Measurements from ENCODE around the gene ACAD9.
A peak's percentile ranks its signal among the peaks of the same experiment; 100 is the strongest.
"Not testable (repeated sequence)": the region's sequence is repeated elsewhere in the genome, so short reads cannot be mapped to it uniquely, and the experiment has no call there.

The ACAD9 gene

DNA sequence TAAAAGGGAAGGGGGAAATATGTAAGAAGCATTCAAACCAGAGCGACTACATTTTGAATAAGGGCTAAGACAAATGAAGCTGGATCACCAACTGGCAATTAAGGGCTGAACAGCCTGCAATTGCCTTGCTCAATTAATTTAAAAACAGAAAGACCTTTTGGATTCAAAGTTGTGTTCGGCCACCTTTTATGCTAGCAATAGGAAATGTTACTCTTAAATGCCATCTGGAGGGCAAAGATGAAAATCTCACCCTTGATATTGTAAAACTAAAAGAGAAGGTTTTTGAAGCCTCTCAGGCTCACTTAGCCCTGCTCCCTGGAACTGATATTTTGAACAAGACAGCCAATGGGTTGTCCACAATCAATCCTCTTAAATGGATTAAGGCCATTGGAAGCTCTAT lies 44.2 kb downstream of the ACAD9 start:
- Mint-ChIP-seq H3K36me3 (peaks cover 10% of the 10 kb centered on the region), H3K27ac (no peak overlapping the region), H3K4me3 (peak overlapping the region; percentile 35), H3K9me3 (peaks cover 7% of the 10 kb centered on the region), H3K27me3 (no peaks in the 10 kb centered on the region), H3K4me1 (peaks cover 7% of the 10 kb centered on the region)
- ATAC-seq (ENCODE audit: low read depth) (no peak), DNase-seq (ENCODE audit: low spot score in 2 of 2) (no peak)

GRCh38 chr3:128923986-128924385 lies 44.6 kb downstream of the ACAD9 start:
- H3K9me3 Mint-ChIP-seq; H3K27me3 Mint-ChIP-seq; ATAC-seq (ENCODE audit: low read depth); H3K27ac Mint-ChIP-seq; H3K4me3 Mint-ChIP-seq; H3K36me3 Mint-ChIP-seq; H3K4me1 Mint-ChIP-seq; DNase-seq (ENCODE audit: low spot score in 2 of 2): not testable (repeated sequence)

GRCh38 chr3:128929364-128929763 lies 49.9 kb downstream of the ACAD9 start:
- no peak overlapping the region for H3K27ac Mint-ChIP-seq
- peaks cover 6% of the 10 kb centered on the region for H3K27me3 Mint-ChIP-seq
- H3K36me3 Mint-ChIP-seq, result no peaks in the 10 kb centered on the region

GRCh38 chr3:128931046-128931445 lies 51.6 kb downstream of the ACAD9 start:
- no peak for ATAC-seq (ENCODE audit: low read depth)
- Mint-ChIP-seq H3K36me3 (no peaks in the 10 kb centered on the region), H3K9me3 (no peaks in the 10 kb centered on the region), H3K4me3 (no peak overlapping the region), H3K27ac (no peak overlapping the region), H3K4me1 (no peaks in the 10 kb centered on the region), H3K27me3 (peaks cover 6% of the 10 kb centered on the region)
- no peak for DNase-seq (ENCODE audit: low spot score in 2 of 2)

More at GRCh38 chr3:128929364-128929763, 49.9 kb downstream of the ACAD9 start:
- H3K4me1 Mint-ChIP-seq, result no peaks in the 10 kb centered on the region
- ATAC-seq (ENCODE audit: low read depth) (no peak), DNase-seq (ENCODE audit: low spot score in 2 of 2) (no peak)
- H3K9me3 Mint-ChIP-seq, result peaks cover 2% of the 10 kb centered on the region
- no peak overlapping the region for H3K4me3 Mint-ChIP-seq

DNA sequence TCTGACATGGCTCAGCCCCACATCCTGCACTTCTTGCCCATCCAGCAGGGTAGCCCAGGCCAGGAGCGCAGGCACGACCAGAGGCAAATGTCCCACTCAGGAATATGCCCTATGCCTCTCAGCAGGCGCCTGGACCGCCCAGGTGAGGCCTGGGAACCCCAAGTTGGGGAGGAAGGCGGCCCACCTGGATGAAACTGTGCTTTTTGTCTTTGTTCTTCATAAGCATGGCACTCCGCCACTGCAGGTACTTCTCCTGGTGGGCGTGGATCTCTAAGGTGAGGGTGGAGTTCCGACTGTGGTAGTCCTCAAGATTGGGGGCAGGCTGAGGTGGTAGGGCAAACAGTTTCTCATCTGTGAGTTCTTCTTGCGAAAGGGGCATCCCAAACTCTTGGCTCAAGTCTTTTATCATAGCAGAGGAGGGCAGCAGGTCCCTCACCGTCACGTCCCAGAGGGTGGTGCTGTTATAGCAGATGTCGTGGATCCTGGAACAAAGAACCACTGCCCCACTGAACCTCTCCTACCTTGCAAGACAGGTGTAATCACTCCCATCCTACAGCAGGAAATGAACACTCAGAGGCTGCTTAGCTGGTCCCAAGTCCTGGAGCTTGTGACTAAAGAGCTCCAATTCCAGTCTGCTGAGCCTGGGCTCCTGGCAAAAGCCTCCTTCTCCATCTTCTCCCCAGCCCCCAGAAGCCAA lies 53.2 kb downstream of the ACAD9 start:
- Mint-ChIP-seq H3K4me1 (no peaks in the 10 kb centered on the region), H3K9me3 (no peaks in the 10 kb centered on the region), H3K36me3 (no peaks in the 10 kb centered on the region), H3K4me3 (no peak overlapping the region), H3K27ac (no peak overlapping the region), H3K27me3 (peaks cover 6% of the 10 kb centered on the region)
- ATAC-seq (ENCODE audit: low read depth), result no peak
- no peak for DNase-seq (ENCODE audit: low spot score in 2 of 2)

- H3K27me3 Mint-ChIP-seq, result peaks cover 7% of the 10 kb centered on the region
- no peak for ATAC-seq (ENCODE audit: low read depth)
- DNase-seq (ENCODE audit: low spot score in 2 of 2), result no peak
- H3K9me3 Mint-ChIP-seq, result no peaks in the 10 kb centered on the region
- no peaks in the 10 kb centered on the region for H3K36me3 Mint-ChIP-seq
- H3K27ac Mint-ChIP-seq, result no peak overlapping the region
- no peak overlapping the region for H3K4me3 Mint-ChIP-seq
- no peaks in the 10 kb centered on the region for H3K4me1 Mint-ChIP-seq
Observed at GRCh38 chr3:128933213-128933921, 53.9 kb downstream of the ACAD9 start.

- Mint-ChIP-seq H3K27me3 (peaks cover 7% of the 10 kb centered on the region), H3K27ac (no peak overlapping the region), H3K4me1 (no peaks in the 10 kb centered on the region), H3K9me3 (no peaks in the 10 kb centered on the region), H3K4me3 (no peak overlapping the region), H3K36me3 (no peaks in the 10 kb centered on the region)
- ATAC-seq (ENCODE audit: low read depth) (no peak), DNase-seq (ENCODE audit: low spot score in 2 of 2) (no peak)
Observed at GRCh38 chr3:128933922-128934253, 54.5 kb downstream of the ACAD9 start.

- Mint-ChIP-seq H3K9me3 (no peaks in the 10 kb centered on the region), H3K27ac (no peak overlapping the region), H3K36me3 (no peaks in the 10 kb centered on the region), H3K4me3 (no peak overlapping the region), H3K27me3 (peaks cover 11% of the 10 kb centered on the region), H3K4me1 (no peaks in the 10 kb centered on the region)
- no peak for DNase-seq (ENCODE audit: low spot score in 2 of 2)
- ATAC-seq (ENCODE audit: low read depth), result no peak
Observed at GRCh38 chr3:128935922-128936321, 56.5 kb downstream of the ACAD9 start.

- Mint-ChIP-seq H3K4me3 (no peak overlapping the region), H3K9me3 (no peaks in the 10 kb centered on the region), H3K27me3 (peaks cover 11% of the 10 kb centered on the region), H3K36me3 (no peaks in the 10 kb centered on the region), H3K4me1 (no peaks in the 10 kb centered on the region), H3K27ac (no peak overlapping the region)
- DNase-seq (ENCODE audit: low spot score in 2 of 2), result no peak
- no peak for ATAC-seq (ENCODE audit: low read depth)
Observed at GRCh38 chr3:128936341-128936740, 56.9 kb downstream of the ACAD9 start.

DNA sequence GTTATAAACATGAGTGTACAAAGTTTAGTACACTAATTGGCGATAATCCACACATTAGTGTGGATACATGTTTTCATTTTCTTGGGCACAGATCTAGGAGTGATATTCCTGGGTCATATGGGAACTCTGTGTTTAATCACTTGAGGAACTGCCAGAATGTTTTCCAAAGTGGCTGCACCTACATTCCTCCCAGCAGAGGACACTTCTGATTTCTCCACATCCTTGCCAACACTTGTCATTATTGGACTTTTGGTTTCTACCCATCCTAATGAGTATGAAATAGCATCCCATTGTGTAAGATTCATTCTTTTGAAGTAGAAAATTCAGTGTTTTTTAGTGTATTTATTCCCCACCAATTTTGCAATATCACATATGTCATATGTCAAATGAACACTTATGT lies 60.8 kb downstream of the ACAD9 start:
- ATAC-seq (ENCODE audit: low read depth) (no peak), DNase-seq (ENCODE audit: low spot score in 2 of 2) (no peak)
- Mint-ChIP-seq H3K4me3 (no peak overlapping the region), H3K9me3 (no peaks in the 10 kb centered on the region), H3K4me1 (no peaks in the 10 kb centered on the region), H3K27ac (no peak overlapping the region), H3K36me3 (no peaks in the 10 kb centered on the region), H3K27me3 (peaks cover 8% of the 10 kb centered on the region)

- no peak for DNase-seq (ENCODE audit: low spot score in 2 of 2)
Observed at GRCh38 chr3:128942161-128942952, 62.9 kb downstream of the ACAD9 start.

GRCh38 chr3:128945041-128945877 lies 65.8 kb downstream of the ACAD9 start:
- DNase-seq (ENCODE audit: low spot score in 2 of 2) (no peak), ATAC-seq (ENCODE audit: low read depth) (no peak)
- Mint-ChIP-seq H3K4me3 (no peak overlapping the region), H3K27ac (no peak overlapping the region), H3K4me1 (no peaks in the 10 kb centered on the region), H3K9me3 (no peaks in the 10 kb centered on the region), H3K36me3 (no peaks in the 10 kb centered on the region), H3K27me3 (peaks cover 7% of the 10 kb centered on the region)

More at GRCh38 chr3:128942161-128942952, 62.9 kb downstream of the ACAD9 start:
- H3K27me3 Mint-ChIP-seq, result peaks cover 12% of the 10 kb centered on the region
- no peaks in the 10 kb centered on the region for H3K9me3 Mint-ChIP-seq
- H3K4me1 Mint-ChIP-seq, result no peaks in the 10 kb centered on the region
- H3K27ac Mint-ChIP-seq, result no peak overlapping the region
- no peak overlapping the region for H3K4me3 Mint-ChIP-seq
- H3K36me3 Mint-ChIP-seq, result no peaks in the 10 kb centered on the region
- no peak for ATAC-seq (ENCODE audit: low read depth)

DNA sequence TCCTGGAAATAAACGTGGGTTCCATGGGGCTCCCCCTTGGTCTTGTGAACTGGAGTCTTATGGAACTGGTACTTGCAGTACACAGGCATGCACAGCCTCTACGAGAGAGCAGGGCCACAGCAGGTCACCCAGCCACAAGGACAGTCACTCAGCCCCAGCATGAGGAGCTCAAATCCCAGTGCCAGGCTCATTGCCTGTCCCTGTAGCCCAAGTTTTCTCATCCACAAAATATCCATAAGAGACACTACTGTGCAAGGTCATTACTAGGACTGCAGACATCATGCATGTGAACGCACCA lies 66.4 kb downstream of the ACAD9 start:
- Mint-ChIP-seq H3K27me3 (peaks cover 7% of the 10 kb centered on the region), H3K4me1 (no peaks in the 10 kb centered on the region), H3K9me3 (no peaks in the 10 kb centered on the region), H3K4me3 (no peak overlapping the region), H3K36me3 (no peaks in the 10 kb centered on the region), H3K27ac (no peak overlapping the region)
- no peak for ATAC-seq (ENCODE audit: low read depth)
- DNase-seq (ENCODE audit: low spot score in 2 of 2), result no peak

- Mint-ChIP-seq H3K4me1 (no peaks in the 10 kb centered on the region), H3K36me3 (no peaks in the 10 kb centered on the region), H3K4me3 (no peak overlapping the region), H3K9me3 (no peaks in the 10 kb centered on the region), H3K27ac (no peak overlapping the region), H3K27me3 (peaks cover 7% of the 10 kb centered on the region)
- no peak for DNase-seq (ENCODE audit: low spot score in 2 of 2)
- ATAC-seq (ENCODE audit: low read depth), result no peak
Observed at GRCh38 chr3:128946411-128946810, 67.0 kb downstream of the ACAD9 start.

All from memory B cell (primary cell).